GM12878 (cell line): ENCODE measurements around the gene AP3D1. TPM values are rescaled to one million over a fixed set of nuclear protein-coding genes. Genes with fewer than 3 reads are reported as not detected.

Experiments used
- CREM ChIP-seq: IDR thresholded peaks from 2 replicates; pipeline ENCODE4 v1.6.1; 2014; ENCODE audit warnings: antibody characterized with exemption, low read depth
- MTA3 ChIP-seq: IDR thresholded peaks from 2 replicates; pipeline ENCODE4 v1.6.1; 2012; ENCODE audit warnings: low read length, inconsistent platforms, borderline replicate concordance
- NFIC ChIP-seq: IDR thresholded peaks from 2 replicates; pipeline ENCODE4 v1.6.1; 2012; ENCODE audit warnings: low read depth, mild to moderate bottlenecking, inconsistent platforms, low read length, moderate library complexity
- SMAD5 ChIP-seq: IDR thresholded peaks from 2 replicates; pipeline ENCODE4 v1.6.1; 2016; ENCODE audit warnings: antibody characterized with exemption, low read depth
- SMARCA5 ChIP-seq: fragments of 450-650 bp; IDR thresholded peaks from 2 replicates; pipeline ENCODE4 v1.6.1; 2017; ENCODE audit warnings: mild to moderate bottlenecking
- TCF7 ChIP-seq: IDR thresholded peaks from 2 replicates; pipeline ENCODE4 v1.6.1; 2014; ENCODE audit warnings: antibody characterized with exemption, borderline replicate concordance
- ZNF217 ChIP-seq: fragments of 450-650 bp; IDR thresholded peaks from 2 replicates; pipeline ENCODE4 v1.6.1; 2017; ENCODE audit warnings: antibody characterized with exemption, mild to moderate bottlenecking
- ZNF274 ChIP-seq: IDR thresholded peaks from one replicate; pipeline ENCODE4 v1.8.0; 2011; ENCODE audit not compliant: insufficient read length, insufficient read depth
- polyA plus RNA-seq, 11 experiments: library from polyadenylated mRNA; depleted of rRNA in 4 of 11; unstranded in 6 of 11; stranded (reverse) in 5 of 11; fragments of >200 nt; fragmentation: Nextera tagmentation in 4 of 11; fragmentation: Illumina TruSeq in 1 of 11; extraction: Ambion mirVana in 4 of 11; extraction: Trizol in 1 of 11; gene quantifications; 1 replicate in 1 of 11; 2 replicates in 10 of 11; pipeline versions ENCODE4 v1.2.1 to v1.2.3, GENCODE V29; 2011 to 2016; ENCODE audit warnings: inconsistent platforms in 2 of 11, missing spikeins in 2 of 11, low read depth in 1 of 11
- total RNA-seq, 4 experiments: library from RNA; depleted of rRNA in 3 of 4; stranded (reverse); fragments of >200 nt in 3 of 4; fragmentation: Illumina TruSeq in 1 of 4; extraction: Trizol in 1 of 4; gene quantifications; 2 replicates each; pipeline versions ENCODE4 v1.2.1 to v1.2.3, GENCODE V29; 2013 to 2021
- TF ChIP-seq, protein P1 (sequence below): fragments of 450-650 bp; IDR thresholded peaks from 2 replicates; pipeline ENCODE4 v1.6.1; 2017; ENCODE audit warnings: mild to moderate bottlenecking, low read depth, inconsistent platforms; ENCODE audit not compliant: poor library complexity, severe bottlenecking
- TF ChIP-seq, protein P2 (sequence below): IDR thresholded peaks from 2 replicates; pipeline ENCODE4 v1.6.1; 2012; ENCODE audit warnings: low read length, inconsistent platforms
- TF ChIP-seq, protein P3 (sequence below): IDR thresholded peaks from 2 replicates; pipeline ENCODE4 v1.6.1; 2012; ENCODE audit warnings: low read depth, low read length, improper control_type of control experiment
- TF ChIP-seq, protein P4 (sequence below): IDR thresholded peaks from 2 replicates; pipeline ENCODE4 v1.6.1; 2012; ENCODE audit warnings: low read depth, low read length, improper control_type of control experiment
- TF ChIP-seq, protein P5 (sequence below), 3 experiments: IDR thresholded peaks in 2 of 3; conservative IDR thresholded peaks in 1 of 3; 2 replicates each; pipeline ENCODE4 v1.5.1; 2011; ENCODE audit warnings: low read depth in 3 of 3, low read length in 3 of 3, mild to moderate bottlenecking in 3 of 3, control low read depth in 2 of 3, moderate library complexity in 2 of 3, inconsistent platforms in 1 of 3, mixed read lengths in 1 of 3; ENCODE audit not compliant: control insufficient read depth in 2 of 3, insufficient read depth in 1 of 3; ENCODE audit errors: extremely low read depth in 1 of 3
- TF ChIP-seq, protein P6 (sequence below): fragments of 450-650 bp; IDR thresholded peaks from 2 replicates; pipeline ENCODE4 v1.6.1; 2016; ENCODE audit warnings: mild to moderate bottlenecking, moderate library complexity, borderline replicate concordance

AP3D1 gene
- total and polyA plus RNA-seq, 10 of the 15 experiments (the other 5 are each of a cell fraction or from before 2014, with no cell fraction given) = 1.5 to 108 (median 59.1) TPM

DNA sequence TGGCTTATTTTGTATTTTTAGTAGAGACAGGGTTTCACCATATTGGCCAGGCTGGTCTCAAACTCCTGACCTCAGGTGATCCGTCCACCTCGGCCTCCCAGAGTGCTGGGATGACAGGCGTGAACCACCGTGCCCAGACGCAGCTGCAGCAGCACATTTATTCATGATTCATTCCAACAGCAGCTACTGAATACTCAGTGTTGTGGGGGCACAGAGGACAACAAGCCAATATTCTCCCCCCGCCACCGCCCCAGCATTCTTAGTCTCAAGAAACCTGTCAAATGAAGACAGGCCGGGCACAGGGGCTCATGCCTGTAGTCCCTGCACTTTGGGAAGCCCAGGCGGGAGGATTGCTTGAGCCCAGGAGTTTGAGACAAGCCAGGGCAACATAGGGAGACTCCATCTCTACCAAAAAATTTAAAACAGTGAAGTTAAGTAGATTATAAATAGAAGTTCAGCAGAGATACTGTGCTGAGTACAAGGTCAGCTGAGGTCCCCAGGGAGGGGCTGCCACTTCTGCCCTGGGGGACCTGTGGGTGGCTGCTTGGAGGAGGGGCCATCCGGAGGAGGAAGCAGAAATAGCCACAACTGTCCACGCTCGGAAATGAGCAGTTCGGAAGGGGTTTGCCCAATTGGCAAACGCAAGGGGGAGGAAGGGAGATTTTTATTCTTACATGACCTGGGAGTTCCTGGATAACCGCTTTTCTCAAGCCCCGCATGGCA is 16.7 kb upstream of the AP3D1 start (continued):
- TF ChIP-seq, protein P1, sequence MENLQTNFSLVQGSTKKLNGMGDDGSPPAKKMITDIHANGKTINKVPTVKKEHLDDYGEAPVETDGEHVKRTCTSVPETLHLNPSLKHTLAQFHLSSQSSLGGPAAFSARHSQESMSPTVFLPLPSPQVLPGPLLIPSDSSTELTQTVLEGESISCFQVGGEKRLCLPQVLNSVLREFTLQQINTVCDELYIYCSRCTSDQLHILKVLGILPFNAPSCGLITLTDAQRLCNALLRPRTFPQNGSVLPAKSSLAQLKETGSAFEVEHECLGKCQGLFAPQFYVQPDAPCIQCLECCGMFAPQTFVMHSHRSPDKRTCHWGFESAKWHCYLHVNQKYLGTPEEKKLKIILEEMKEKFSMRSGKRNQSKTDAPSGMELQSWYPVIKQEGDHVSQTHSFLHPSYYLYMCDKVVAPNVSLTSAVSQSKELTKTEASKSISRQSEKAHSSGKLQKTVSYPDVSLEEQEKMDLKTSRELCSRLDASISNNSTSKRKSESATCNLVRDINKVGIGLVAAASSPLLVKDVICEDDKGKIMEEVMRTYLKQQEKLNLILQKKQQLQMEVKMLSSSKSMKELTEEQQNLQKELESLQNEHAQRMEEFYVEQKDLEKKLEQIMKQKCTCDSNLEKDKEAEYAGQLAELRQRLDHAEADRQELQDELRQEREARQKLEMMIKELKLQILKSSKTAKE = peak; percentile 59
- TF ChIP-seq, protein P2, sequence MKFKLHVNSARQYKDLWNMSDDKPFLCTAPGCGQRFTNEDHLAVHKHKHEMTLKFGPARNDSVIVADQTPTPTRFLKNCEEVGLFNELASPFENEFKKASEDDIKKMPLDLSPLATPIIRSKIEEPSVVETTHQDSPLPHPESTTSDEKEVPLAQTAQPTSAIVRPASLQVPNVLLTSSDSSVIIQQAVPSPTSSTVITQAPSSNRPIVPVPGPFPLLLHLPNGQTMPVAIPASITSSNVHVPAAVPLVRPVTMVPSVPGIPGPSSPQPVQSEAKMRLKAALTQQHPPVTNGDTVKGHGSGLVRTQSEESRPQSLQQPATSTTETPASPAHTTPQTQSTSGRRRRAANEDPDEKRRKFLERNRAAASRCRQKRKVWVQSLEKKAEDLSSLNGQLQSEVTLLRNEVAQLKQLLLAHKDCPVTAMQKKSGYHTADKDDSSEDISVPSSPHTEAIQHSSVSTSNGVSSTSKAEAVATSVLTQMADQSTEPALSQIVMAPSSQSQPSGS = no peak
- TF ChIP-seq, protein P3, sequence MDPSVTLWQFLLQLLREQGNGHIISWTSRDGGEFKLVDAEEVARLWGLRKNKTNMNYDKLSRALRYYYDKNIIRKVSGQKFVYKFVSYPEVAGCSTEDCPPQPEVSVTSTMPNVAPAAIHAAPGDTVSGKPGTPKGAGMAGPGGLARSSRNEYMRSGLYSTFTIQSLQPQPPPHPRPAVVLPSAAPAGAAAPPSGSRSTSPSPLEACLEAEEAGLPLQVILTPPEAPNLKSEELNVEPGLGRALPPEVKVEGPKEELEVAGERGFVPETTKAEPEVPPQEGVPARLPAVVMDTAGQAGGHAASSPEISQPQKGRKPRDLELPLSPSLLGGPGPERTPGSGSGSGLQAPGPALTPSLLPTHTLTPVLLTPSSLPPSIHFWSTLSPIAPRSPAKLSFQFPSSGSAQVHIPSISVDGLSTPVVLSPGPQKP = 0 out of 2 replicates have a peak, but pooled peaks have one; percentile 35
- TF ChIP-seq ZNF274 (no peak), MTA3 (peak; percentile 9; the same call in 1 of the 2 replicates), CREM (peak; percentile 54; the same call in 1 of the 2 replicates), SMAD5 (no peak), SMARCA5 (0 out of 2 replicates have a peak, but pooled peaks have one; percentile 29), NFIC (peak; percentile 76), TCF7 (no peak), ZNF217 (no peak)
- TF ChIP-seq, protein P4, sequence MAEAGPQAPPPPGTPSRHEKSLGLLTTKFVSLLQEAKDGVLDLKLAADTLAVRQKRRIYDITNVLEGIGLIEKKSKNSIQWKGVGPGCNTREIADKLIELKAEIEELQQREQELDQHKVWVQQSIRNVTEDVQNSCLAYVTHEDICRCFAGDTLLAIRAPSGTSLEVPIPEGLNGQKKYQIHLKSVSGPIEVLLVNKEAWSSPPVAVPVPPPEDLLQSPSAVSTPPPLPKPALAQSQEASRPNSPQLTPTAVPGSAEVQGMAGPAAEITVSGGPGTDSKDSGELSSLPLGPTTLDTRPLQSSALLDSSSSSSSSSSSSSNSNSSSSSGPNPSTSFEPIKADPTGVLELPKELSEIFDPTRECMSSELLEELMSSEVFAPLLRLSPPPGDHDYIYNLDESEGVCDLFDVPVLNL = no peak
- TF ChIP-seq, protein P5, sequence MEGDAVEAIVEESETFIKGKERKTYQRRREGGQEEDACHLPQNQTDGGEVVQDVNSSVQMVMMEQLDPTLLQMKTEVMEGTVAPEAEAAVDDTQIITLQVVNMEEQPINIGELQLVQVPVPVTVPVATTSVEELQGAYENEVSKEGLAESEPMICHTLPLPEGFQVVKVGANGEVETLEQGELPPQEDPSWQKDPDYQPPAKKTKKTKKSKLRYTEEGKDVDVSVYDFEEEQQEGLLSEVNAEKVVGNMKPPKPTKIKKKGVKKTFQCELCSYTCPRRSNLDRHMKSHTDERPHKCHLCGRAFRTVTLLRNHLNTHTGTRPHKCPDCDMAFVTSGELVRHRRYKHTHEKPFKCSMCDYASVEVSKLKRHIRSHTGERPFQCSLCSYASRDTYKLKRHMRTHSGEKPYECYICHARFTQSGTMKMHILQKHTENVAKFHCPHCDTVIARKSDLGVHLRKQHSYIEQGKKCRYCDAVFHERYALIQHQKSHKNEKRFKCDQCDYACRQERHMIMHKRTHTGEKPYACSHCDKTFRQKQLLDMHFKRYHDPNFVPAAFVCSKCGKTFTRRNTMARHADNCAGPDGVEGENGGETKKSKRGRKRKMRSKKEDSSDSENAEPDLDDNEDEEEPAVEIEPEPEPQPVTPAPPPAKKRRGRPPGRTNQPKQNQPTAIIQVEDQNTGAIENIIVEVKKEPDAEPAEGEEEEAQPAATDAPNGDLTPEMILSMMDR (IDR thresholded peaks at IDR 0.05 in 2 of 3, conservative IDR thresholded peaks at IDR 0.05 in 1 of 3; ENCODE audit: control insufficient read depth in 2 of 3, extremely low read depth in 1 of 3, insufficient read depth in 1 of 3, low read depth in 3 of 3, low read length in 3 of 3) = no peak
- TF ChIP-seq, protein P6, sequence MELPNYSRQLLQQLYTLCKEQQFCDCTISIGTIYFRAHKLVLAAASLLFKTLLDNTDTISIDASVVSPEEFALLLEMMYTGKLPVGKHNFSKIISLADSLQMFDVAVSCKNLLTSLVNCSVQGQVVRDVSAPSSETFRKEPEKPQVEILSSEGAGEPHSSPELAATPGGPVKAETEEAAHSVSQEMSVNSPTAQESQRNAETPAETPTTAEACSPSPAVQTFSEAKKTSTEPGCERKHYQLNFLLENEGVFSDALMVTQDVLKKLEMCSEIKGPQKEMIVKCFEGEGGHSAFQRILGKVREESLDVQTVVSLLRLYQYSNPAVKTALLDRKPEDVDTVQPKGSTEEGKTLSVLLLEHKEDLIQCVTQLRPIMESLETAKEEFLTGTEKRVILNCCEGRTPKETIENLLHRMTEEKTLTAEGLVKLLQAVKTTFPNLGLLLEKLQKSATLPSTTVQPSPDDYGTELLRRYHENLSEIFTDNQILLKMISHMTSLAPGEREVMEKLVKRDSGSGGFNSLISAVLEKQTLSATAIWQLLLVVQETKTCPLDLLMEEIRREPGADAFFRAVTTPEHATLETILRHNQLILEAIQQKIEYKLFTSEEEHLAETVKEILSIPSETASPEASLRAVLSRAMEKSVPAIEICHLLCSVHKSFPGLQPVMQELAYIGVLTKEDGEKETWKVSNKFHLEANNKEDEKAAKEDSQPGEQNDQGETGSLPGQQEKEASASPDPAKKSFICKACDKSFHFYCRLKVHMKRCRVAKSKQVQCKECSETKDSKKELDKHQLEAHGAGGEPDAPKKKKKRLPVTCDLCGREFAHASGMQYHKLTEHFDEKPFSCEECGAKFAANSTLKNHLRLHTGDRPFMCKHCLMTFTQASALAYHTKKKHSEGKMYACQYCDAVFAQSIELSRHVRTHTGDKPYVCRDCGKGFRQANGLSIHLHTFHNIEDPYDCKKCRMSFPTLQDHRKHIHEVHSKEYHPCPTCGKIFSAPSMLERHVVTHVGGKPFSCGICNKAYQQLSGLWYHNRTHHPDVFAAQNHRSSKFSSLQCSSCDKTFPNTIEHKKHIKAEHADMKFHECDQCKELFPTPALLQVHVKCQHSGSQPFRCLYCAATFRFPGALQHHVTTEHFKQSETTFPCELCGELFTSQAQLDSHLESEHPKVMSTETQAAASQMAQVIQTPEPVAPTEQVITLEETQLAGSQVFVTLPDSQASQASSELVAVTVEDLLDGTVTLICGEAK = 0 out of 2 replicates have a peak, but pooled peaks have one; percentile 9
